GM23338 (cell line): ENCODE results near the gene SLC6A11. TPM values are rescaled to one million over a fixed set of nuclear protein-coding genes. Genes with fewer than 3 reads are reported as not detected.

Source experiments
- ATAC-seq: fragments of 200-7000 bp; cut with Tn5 transposase; 3 replicates; pipeline ENCODE4 v1.9.1; 2020
- DNase-seq: peaks from one replicate; pipeline ENCODE4 v3.0.0-alpha.2; 2015; ENCODE audit warnings: low spot score
- H2AFZ ChIP-seq: fragments of 200-600 bp; sonication (generic); 2 replicates; pipeline ENCODE4 v1.8.0; 2016; ENCODE audit warnings: antibody characterized with exemption, mild to moderate bottlenecking, moderate library complexity
- H3F3A ChIP-seq: fragments of 200-600 bp; sonication (generic); replicated peaks from 2 replicates; pipeline ENCODE4 v1.8.0; 2017; ENCODE audit warnings: antibody characterized with exemption, mixed run types, low read depth
- H3K27ac ChIP-seq: fragments of 200-600 bp; sonication (generic); 2 replicates; pipeline ENCODE4 v1.6.1; 2016; ENCODE audit warnings: low read depth
- H3K27me3 ChIP-seq: fragments of 200-600 bp; sonication (generic); 2 replicates; pipeline ENCODE4 v1.8.0; 2016; ENCODE audit warnings: mild to moderate bottlenecking, mixed run types, moderate library complexity; ENCODE audit not compliant: insufficient read depth
- H3K36me3 ChIP-seq: fragments of 200-600 bp; sonication (generic); 2 replicates; pipeline ENCODE4 v1.8.0; 2016; ENCODE audit warnings: mild to moderate bottlenecking; ENCODE audit not compliant: insufficient read depth
- H3K4me1 ChIP-seq: fragments of 200-600 bp; sonication (generic); 2 replicates; pipeline ENCODE4 v1.8.0; 2016; ENCODE audit warnings: mild to moderate bottlenecking, moderate library complexity; ENCODE audit not compliant: insufficient read depth
- H3K4me2 ChIP-seq: fragments of 200-600 bp; sonication (generic); 2 replicates; pipeline ENCODE4 v1.7.1; 2017; ENCODE audit warnings: mixed run types
- H3K4me3 ChIP-seq: fragments of 200-600 bp; sonication (generic); 2 replicates; pipeline ENCODE4 v1.6.1; 2016; ENCODE audit warnings: mixed run types
- H3K79me2 ChIP-seq: fragments of 200-600 bp; sonication (generic); replicated peaks from 2 replicates; pipeline ENCODE4 v1.8.0; 2017; ENCODE audit warnings: mild to moderate bottlenecking; ENCODE audit not compliant: insufficient read depth
- H3K9me2 ChIP-seq: fragments of 200-600 bp; sonication (generic); 2 replicates; pipeline ENCODE4 v1.8.0; 2017; ENCODE audit not compliant: insufficient read depth
- H4K20me1 ChIP-seq: fragments of 200-600 bp; sonication (generic); replicated peaks from 2 replicates; pipeline ENCODE4 v1.8.0; 2017; ENCODE audit warnings: mild to moderate bottlenecking; ENCODE audit not compliant: insufficient read depth
- H3K27ac Mint-ChIP-seq: 2 replicates; pipeline ENCODE4 v1.8.0; 2020; ENCODE audit warnings: inconsistent platforms, mild to moderate bottlenecking, moderate library complexity, mixed read lengths
- H3K27me3 Mint-ChIP-seq: 3 replicates; pipeline ENCODE4 v1.8.0; 2022; ENCODE audit warnings: low read depth, mild to moderate bottlenecking, moderate library complexity, mixed read lengths, inconsistent platforms; ENCODE audit not compliant: insufficient read depth, poor library complexity
- H3K36me3 Mint-ChIP-seq: 3 replicates; pipeline ENCODE4 v1.8.0; 2021; ENCODE audit warnings: low read depth, mild to moderate bottlenecking, inconsistent platforms, moderate library complexity, mixed read lengths
- H3K4me1 Mint-ChIP-seq: 3 replicates; pipeline ENCODE4 v1.8.0; 2020; ENCODE audit warnings: mild to moderate bottlenecking, inconsistent platforms, mixed read lengths
- H3K4me3 Mint-ChIP-seq: 3 replicates; pipeline ENCODE4 v1.8.0; 2021; ENCODE audit warnings: moderate library complexity, mild to moderate bottlenecking, inconsistent platforms, mixed read lengths
- H3K9me3 Mint-ChIP-seq: 3 replicates; pipeline ENCODE4 v1.8.0; 2020; ENCODE audit warnings: moderate library complexity, mild to moderate bottlenecking, inconsistent platforms, mixed read lengths
- CTCF ChIP-seq, 2 experiments: fragments of 200-600 bp in 1 of 2; sonication (generic) in 1 of 2; conservative IDR thresholded peaks; 2 replicates each; pipeline versions ENCODE4 v1.5.1 to v1.6.1; 2016 to 2017; ENCODE audit warnings: antibody characterized with exemption in 2 of 2, low read depth in 2 of 2, mild to moderate bottlenecking in 2 of 2, moderate library complexity in 1 of 2
- JUNB ChIP-seq: IDR thresholded peaks from one replicate; pipeline ENCODE4 v1.6.1; 2016; ENCODE audit warnings: antibody characterized with exemption; ENCODE audit not compliant: unreplicated experiment
- POLR2AphosphoS5 ChIP-seq: IDR thresholded peaks from 2 replicates; pipeline ENCODE4 v1.6.1; 2016; ENCODE audit warnings: antibody characterized with exemption, low read depth
- REST ChIP-seq: IDR thresholded peaks from one replicate; pipeline ENCODE4 v1.6.1; 2018; ENCODE audit warnings: antibody characterized with exemption; ENCODE audit not compliant: unreplicated experiment
- STAT1 ChIP-seq: IDR thresholded peaks from one replicate; pipeline ENCODE4 v1.6.1; 2016; ENCODE audit warnings: antibody characterized with exemption; ENCODE audit not compliant: unreplicated experiment
- ZNF331 ChIP-seq: fragments of 250-450 bp; sonication (Bioruptor Pico); IDR thresholded peaks from 2 replicates; pipeline ENCODE4 v1.5.0; 2020; ENCODE audit warnings: low read depth, mild to moderate bottlenecking, moderate library complexity
- polyA plus RNA-seq: library from polyadenylated mRNA; unstranded; fragments of >200 nt; fragmentation: Nextera tagmentation; extraction: Ambion mirVana; gene quantifications from 2 replicates; pipeline ENCODE4 v1.2.1, GENCODE V29; 2016
- total RNA-seq: library from RNA; depleted of rRNA; stranded (reverse); fragments of >200 nt; shearing (Covaris generic); gene quantifications from 2 replicates; pipeline ENCODE4 v1.2.3, GENCODE V29; 2014
- TF ChIP-seq, protein P1 (sequence below): IDR thresholded peaks from 2 replicates; pipeline ENCODE4 v1.6.1; 2016; ENCODE audit warnings: antibody characterized with exemption

Gene SLC6A11
- total and polyA plus RNA-seq, 2 experiments from 2014 or later = 0.47 to 1.1 TPM

DNA sequence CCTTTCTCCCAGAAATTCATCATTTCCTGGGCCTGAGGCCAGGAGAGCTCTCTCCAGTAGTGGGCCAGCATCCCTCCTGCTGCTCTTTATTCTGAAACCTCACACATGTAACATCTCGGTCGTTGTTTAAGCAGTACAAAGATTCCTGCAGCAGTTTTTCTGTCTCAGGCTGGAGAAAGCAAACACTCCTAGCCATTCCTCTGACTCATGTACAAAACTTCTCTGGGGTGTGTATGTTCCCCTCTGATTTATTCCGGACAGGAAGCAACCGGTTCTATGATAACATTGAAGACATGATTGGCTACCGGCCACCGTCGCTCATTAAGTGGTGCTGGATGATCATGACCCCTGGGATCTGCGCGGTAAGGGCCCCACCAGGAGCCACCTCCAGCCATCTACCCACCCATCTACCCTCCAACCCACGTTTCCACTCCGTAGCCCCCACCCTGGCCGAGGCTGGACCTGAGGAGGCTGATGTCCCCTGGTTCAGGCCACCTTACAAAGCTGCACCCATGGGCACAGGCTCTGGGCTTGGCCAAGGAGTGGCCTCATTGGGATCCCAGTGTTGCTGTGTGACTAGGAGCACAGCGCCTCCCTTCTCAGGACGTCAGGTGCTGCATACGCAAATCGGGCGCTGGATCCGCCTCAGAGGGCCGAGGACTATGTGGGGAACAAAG is 117.9 kb downstream of the SLC6A11 start:
- Histone ChIP-seq H2AFZ (no peak overlapping the region), H3K27ac (no peak overlapping the region), H3K27me3 (no peaks in the 10 kb centered on the region), H3K4me2 (no peak overlapping the region), H3F3A (no peaks in the 10 kb centered on the region), H3K4me3 (no peak overlapping the region), H3K79me2 (no peaks in the 10 kb centered on the region), H3K4me1 (peaks cover 4% of the 10 kb centered on the region; the same call in 1 of the 2 replicates), H3K36me3 (no peaks in the 10 kb centered on the region), H4K20me1 (no peaks in the 10 kb centered on the region), H3K9me2 (no peaks in the 10 kb centered on the region)
- TF ChIP-seq, protein P1, sequence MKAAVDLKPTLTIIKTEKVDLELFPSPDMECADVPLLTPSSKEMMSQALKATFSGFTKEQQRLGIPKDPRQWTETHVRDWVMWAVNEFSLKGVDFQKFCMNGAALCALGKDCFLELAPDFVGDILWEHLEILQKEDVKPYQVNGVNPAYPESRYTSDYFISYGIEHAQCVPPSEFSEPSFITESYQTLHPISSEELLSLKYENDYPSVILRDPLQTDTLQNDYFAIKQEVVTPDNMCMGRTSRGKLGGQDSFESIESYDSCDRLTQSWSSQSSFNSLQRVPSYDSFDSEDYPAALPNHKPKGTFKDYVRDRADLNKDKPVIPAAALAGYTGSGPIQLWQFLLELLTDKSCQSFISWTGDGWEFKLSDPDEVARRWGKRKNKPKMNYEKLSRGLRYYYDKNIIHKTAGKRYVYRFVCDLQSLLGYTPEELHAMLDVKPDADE = no peak
- TF ChIP-seq ZNF331 = no peak
- TF ChIP-seq CTCF (conservative IDR thresholded peaks at IDR 0.05; ENCODE audit: low read depth in 2 of 2) = peak in 1 of 2 experiments; percentile 47; a peak in 2 of 4 replicates
- peak; percentile 10 for DNase-seq
- Mint-ChIP-seq H3K36me3 (no peaks in the 10 kb centered on the region), H3K27ac (no peak overlapping the region), H3K4me1 (peaks cover 5% of the 10 kb centered on the region; the same call in 2 of the 3 replicates), H3K9me3 (no peaks in the 10 kb centered on the region), H3K27me3 (peaks cover 3% of the 10 kb centered on the region), H3K4me3 (no peak overlapping the region)
- peak; percentile 56 for ATAC-seq

DNA sequence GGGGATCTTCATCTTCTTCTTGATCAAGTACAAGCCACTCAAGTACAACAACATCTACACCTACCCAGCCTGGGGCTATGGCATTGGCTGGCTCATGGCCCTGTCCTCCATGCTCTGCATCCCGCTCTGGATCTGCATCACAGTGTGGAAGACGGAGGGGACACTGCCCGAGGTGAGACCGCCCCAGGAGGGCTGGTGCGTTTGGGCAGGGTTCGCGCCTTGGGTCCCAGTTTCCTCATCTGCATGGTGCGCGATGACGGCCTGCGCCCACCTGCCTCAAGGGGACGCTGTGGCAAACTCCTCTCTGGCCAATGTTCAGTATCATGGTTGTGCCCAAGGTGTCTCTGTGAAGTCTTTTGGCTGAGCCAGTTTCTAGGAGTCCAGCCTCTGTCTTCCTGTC is 119.0 kb downstream of the SLC6A11 start:
- Histone ChIP-seq H4K20me1 (no peaks in the 10 kb centered on the region), H2AFZ (no peak overlapping the region), H3K4me2 (no peak overlapping the region), H3K9me2 (no peaks in the 10 kb centered on the region), H3K36me3 (no peaks in the 10 kb centered on the region), H3K27ac (no peak overlapping the region), H3K79me2 (no peaks in the 10 kb centered on the region), H3F3A (no peaks in the 10 kb centered on the region), H3K27me3 (no peaks in the 10 kb centered on the region), H3K4me3 (no peak overlapping the region), H3K4me1 (peaks cover 4% of the 10 kb centered on the region; the same call in 1 of the 2 replicates)
- H3K27ac Mint-ChIP-seq = peak overlapping the region; percentile 40; the same call in 1 of the 2 replicates
- H3K4me3 Mint-ChIP-seq = no peak overlapping the region
- peaks cover 5% of the 10 kb centered on the region; the same call in 2 of the 3 replicates for H3K4me1 Mint-ChIP-seq
- DNase-seq (peak; percentile 10), ATAC-seq (no peak)
- peaks cover 5% of the 10 kb centered on the region for H3K27me3 Mint-ChIP-seq
- TF ChIP-seq CTCF (conservative IDR thresholded peaks at IDR 0.05; ENCODE audit: low read depth in 2 of 2) = peak; percentile 36 to 51
- TF ChIP-seq STAT1 = no peak
- TF ChIP-seq JUNB = no peak
- TF ChIP-seq REST = no peak
- no peak for TF ChIP-seq POLR2AphosphoS5
- no peaks in the 10 kb centered on the region for H3K9me3 Mint-ChIP-seq
- H3K36me3 Mint-ChIP-seq = no peaks in the 10 kb centered on the region
